HK-2 (cell line): ENCODE measurements around the gene L3MBTL2.
"Not testable (repeated sequence)": the region's sequence is repeated elsewhere in the genome, so short reads cannot be mapped to it uniquely, and the experiment has no call there.

Experiments used
- DNase-seq: peaks from one replicate; pipeline ENCODE4 v3.0.0-alpha.2; 2018; ENCODE audit not compliant: unreplicated experiment

The L3MBTL2 gene

DNA sequence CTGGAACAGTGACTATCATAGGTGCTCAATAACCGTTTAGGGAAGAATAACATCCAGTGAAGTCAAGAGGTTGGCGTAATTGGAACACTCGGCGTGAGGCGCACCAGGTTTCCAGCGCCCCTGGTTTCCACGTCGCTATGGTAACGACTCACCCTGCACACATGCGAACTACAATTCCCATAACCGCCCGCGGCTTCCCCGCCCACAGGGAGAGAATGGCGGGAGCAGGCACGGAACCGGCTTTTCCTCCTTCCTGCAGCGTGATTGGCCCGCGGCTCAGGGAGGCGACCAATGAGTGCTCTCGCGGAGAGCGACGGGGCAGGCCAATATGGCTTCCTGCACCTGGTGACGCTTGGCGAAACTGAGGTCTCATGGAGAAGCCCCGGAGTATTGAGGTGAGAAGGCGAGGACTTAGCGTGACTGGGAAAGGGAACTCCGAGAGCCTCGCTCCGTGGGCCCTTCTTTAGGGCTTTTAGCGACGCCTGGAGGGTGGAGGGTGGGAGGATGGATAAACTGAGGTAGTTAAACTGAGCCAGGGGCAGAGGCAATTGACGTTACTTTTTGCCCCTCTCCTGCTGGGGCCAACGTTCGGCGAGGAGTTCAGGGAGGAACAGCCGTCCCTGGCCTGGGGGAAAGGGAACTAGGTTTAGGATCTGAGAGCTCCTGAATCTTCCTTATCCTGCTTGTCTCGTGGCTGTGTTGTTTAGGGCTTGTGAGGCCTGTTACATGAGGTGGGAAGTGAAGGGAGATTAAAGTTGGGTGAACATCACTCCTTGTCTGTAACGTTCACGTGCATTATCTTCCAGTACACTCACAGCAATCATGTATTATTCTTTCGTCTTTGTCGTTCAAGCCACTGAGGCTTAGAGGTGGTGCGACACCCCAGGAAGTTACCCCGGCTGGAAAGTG lies at the start of gene L3MBTL2:
Gene L3MBTL2, plus strand, starts transcription at position 321 of the 909 bp plus-strand sequence. Its CDS starts 51 bp downstream, at position 372.
- DNase-seq = peak; percentile 96

DNA sequence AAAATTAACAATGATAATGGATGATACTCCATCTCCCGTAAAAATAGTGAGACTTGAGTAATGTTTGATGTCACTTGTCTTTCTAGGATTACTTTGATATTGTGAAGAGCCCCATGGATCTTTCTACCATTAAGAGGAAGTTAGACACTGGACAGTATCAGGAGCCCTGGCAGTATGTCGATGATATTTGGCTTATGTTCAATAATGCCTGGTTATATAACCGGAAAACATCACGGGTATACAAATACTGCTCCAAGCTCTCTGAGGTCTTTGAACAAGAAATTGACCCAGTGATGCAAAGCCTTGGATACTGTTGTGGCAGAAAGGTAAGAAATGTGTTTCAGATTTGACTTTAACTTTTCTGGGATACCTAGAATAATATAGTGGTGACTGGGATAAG lies 48.0 kb upstream of the L3MBTL2 start:
- DNase-seq = no peak

DNA sequence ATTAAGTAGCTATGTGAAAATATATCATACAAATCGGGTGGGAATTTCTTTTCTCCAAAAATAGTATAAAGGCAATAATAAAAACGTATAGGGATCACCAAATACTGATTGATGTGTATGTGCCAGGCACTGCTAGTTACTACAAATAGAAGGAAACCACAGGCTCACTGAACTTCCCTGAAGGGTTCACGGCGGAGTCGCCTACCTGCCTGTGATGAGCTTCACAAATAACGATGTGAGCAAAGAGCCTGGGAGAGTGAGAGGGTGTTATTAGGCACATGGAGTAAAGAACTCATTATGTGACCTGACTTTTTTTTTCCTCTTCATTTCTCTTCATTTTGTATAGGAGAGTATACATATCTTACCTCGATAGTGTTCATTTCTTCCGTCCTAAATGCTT lies 36.0 kb upstream of the L3MBTL2 start:
- DNase-seq = no peak

DNA sequence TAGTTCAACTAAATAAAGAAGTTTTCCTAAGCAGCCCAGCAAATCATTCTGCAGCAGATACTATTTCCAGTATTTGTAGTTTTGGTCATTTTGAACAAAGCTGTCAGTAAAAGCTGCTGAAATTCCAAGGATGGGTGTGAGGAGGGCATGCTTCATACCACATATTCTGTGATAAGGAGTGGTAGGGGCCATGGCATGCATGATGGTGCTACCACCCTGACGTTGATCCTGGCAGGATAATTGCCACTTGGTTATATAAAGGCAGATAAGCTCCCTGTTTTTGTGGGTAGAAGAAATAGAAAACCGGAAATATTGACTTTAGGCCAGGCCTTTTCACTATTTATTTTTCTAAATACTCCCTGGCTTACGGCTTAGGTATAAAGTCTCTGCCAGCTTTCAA lies 33.1 kb upstream of the L3MBTL2 start:
- no peak for DNase-seq

DNA sequence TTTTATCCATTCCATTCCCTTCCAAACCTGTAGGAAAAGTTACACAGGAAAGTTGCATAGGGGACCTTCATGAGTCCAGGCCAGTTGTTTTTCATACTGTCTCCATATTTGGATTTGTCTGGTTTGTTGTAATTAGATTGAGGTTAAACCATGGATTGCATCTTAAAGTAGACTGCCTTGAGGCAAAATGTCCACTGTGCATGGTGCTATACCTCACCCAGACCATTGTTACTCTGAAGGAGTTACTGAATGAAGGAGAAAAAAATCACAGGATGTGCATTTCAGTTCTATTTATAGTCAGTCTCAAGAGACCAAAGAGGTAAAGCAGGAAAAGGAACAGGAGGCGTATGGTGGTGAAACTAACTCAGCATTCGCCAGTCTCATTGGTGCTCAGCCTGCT lies 29.6 kb upstream of the L3MBTL2 start:
- no peak for DNase-seq

DNA sequence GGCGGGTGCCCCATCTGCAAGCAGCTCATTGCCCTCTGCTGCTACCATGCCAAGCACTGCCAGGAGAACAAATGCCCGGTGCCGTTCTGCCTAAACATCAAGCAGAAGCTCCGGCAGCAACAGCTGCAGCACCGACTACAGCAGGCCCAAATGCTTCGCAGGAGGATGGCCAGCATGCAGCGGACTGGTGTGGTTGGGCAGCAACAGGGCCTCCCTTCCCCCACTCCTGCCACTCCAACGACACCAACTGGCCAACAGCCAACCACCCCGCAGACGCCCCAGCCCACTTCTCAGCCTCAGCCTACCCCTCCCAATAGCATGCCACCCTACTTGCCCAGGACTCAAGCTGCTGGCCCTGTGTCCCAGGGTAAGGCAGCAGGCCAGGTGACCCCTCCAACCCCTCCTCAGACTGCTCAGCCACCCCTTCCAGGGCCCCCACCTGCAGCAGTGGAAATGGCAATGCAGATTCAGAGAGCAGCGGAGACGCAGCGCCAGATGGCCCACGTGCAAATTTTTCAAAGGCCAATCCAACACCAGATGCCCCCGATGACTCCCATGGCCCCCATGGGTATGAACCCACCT lies 28.0 kb upstream of the L3MBTL2 start:
- no peak for DNase-seq

DNA sequence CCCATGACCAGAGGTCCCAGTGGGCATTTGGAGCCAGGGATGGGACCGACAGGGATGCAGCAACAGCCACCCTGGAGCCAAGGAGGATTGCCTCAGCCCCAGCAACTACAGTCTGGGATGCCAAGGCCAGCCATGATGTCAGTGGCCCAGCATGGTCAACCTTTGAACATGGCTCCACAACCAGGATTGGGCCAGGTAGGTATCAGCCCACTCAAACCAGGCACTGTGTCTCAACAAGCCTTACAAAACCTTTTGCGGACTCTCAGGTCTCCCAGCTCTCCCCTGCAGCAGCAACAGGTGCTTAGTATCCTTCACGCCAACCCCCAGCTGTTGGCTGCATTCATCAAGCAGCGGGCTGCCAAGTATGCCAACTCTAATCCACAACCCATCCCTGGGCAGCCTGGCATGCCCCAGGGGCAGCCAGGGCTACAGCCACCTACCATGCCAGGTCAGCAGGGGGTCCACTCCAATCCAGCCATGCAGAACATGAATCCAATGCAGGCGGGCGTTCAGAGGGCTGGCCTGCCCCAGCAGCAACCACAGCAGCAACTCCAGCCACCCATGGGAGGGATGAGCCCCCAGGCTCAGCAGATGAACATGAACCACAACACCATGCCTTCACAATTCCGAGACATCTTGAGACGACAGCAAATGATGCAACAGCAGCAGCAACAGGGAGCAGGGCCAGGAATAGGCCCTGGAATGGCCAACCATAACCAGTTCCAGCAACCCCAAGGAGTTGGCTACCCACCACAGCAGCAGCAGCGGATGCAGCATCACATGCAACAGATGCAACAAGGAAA lies 27.3 kb upstream of the L3MBTL2 start:
- no peak for DNase-seq

DNA sequence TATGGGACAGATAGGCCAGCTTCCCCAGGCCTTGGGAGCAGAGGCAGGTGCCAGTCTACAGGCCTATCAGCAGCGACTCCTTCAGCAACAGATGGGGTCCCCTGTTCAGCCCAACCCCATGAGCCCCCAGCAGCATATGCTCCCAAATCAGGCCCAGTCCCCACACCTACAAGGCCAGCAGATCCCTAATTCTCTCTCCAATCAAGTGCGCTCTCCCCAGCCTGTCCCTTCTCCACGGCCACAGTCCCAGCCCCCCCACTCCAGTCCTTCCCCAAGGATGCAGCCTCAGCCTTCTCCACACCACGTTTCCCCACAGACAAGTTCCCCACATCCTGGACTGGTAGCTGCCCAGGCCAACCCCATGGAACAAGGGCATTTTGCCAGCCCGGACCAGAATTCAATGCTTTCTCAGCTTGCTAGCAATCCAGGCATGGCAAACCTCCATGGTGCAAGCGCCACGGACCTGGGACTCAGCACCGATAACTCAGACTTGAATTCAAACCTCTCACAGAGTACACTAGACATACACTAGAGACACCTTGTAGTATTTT lies 26.6 kb upstream of the L3MBTL2 start:
- no peak for DNase-seq

DNA sequence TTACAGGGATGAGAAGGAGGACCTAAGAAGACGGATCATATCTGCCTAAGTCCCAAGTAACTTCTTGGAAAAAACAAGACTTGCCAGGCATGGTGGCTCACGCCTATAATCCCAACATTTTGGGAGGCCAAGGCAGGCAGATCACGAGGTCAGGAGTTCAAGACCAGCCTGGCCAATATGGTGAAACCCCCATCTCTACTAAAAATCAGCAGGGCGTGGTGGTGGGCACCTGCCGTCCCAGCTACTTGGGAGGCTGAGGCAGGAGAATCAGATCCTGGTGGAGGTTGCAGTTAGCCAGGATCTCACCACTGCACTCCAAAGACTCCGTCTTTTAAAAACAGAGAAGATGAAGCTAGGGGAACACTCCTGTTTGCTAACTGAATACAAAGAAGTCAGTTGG lies 24.8 kb upstream of the L3MBTL2 start:
- DNase-seq = not testable (repeated sequence)

DNA sequence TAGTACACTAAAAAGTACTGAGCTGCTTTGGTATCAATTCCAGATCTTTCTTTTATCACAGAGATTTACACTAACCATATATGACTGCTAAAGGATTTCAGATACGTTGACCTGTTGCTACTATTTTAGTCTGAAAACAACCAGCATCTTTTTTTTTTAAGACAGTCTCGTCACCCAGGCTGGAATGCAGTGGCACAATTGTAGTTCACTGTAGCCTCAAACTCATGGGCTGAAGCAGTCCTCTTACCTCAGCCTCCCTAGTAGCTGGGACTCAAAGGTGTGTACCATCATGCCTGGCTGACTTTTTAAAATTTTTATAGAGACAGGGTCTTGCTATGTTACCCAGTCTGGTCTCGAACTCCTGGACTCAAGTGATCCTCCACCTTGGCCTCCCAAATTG lies 24.2 kb upstream of the L3MBTL2 start:
- DNase-seq = no peak

DNA sequence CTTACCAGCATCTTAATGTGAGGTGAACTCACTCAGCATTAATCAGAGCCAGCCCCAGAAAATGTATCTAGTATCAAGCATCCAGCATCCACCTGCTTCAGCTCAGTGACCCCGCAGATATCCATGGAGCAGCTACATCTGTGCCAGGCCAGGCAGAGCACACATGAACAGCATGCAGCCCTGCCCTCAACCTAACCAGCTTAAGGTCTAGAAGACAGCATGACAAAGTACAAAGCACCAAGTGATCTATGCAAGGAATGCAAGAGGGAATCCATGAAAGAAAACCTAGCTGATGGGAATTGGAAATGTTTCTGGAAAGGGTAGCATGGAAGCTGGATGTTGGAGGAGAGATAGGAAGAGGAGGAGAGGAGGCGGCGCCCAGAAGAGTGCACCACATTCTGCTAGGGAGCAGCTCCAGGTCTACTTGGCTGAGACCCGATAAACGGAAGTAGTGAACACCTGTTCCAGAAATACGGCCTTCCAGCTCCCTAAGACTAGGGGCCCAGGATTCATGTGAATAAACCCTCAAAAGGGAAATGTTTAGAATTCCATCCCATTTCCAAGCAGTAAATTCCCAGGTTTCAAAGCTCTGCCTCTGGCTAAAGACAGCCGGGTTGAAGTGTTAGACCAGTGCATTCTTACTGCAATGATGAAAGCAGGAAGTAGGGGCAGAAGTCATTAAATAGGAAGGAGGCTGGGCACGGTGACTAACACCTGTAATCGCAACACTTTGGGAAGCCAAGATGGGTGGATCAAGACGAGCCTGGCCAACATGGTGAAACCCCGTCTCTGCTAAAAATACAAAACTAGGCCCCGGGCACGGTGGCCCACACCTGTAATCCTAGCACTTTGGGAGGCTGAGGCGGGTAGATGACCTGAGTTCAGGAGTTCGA lies 23.5 kb upstream of the L3MBTL2 start:
- peak; percentile 24 for DNase-seq

DNA sequence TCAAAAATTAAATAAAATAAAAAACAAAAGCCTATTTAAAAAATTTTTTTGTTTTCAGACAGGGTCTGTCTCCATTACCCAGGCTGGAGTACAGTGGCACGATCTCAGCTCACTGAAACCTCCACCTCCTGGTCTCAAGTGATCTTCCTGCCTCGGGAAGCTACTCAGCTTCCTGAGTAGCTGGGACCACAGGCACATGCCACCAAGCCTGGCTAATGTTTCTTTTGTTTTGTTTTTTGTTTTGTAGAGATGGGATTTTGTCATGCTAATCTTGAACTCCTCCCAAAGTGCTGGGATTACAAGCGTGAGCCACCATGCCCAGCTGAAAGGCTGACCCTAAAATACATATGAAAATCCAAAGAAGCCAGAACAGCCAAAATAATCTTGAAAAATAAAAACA lies 20.4 kb upstream of the L3MBTL2 start:
- DNase-seq = no peak

DNA sequence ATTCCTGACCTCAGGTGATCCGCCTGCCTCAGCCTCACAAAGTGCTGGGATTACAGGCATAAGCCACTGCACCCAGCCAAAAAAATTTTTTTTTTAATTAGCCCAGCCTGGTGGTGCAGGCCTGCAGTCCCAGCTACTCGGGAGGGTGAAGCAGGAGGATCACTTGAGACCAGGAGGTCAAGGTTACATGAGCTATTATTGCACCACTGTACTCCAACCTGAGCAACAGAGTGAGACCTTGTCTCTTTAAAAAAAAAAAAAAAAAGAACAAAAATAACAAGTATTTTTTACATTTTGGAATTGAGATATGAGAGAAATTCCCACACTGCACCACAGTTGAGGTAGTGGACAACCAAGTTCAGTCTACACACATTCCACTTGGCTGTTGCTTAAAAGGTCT lies 13.6 kb upstream of the L3MBTL2 start:
- no peak for DNase-seq

DNA sequence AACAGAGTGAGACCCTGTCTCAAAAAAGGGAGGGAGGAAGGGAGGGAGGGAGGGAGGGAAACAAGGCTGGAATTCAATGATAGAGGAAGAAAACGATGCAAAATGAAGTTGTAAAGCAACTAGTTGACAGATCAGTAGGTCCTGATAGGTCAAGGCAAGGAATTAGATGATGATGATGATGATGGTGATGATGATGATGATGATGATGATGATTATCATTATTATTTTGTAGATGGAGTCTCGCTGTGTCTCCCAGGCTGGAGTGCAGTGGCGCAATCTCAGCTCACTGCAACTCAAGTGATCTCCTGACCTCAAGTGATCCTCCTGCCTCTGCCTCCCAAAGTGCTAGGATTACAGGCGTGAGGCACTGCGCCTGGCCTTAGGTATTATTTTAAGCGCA lies 11.3 kb upstream of the L3MBTL2 start:
- DNase-seq = no peak

DNA sequence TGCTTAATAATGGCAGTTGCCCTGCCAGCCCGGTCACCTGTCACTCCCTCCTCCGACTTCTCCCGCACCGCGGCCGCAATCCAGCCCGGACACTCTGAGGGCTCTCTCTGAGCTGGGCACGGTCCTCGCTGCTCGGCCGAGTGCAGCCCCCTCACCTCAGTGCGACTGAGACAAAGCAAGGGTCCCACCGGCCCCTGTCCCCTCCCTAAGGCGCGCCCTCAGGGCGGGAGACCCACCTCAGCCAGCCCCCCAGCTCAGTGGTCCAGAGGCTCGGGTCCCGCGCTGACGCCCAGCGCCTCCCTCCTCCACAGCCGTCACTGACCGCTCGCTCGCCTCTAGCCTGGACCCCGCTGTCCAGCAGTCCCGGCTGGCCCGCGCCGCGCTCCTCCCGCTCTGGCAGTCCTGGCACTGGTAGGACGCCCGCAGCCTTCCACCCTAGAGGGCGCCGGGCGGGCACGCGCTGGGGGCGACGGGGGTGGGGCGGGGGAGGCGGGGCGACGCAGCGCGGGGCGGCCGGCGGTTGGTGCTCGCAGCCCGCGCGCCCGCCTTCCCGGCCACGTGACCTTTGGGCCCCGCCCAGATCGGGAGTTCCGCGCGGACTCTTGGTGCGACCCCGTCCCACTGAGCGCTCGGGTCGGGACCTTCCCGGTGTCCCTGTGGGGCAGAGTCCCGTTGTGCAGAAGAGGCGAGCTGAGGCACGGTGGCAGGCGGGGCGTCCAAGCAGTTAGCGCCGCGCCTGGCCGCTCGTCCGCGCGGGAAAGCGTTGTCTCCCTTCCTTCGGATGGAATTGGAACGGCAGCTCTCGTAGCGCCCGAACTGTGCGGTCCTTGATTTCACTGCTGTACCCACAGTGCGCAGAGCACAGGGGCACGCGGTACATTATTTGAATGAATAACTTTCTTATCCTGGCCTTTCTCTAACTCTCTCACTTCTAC lies 7.8 kb upstream of the L3MBTL2 start:
- DNase-seq = peak; percentile 79

DNA sequence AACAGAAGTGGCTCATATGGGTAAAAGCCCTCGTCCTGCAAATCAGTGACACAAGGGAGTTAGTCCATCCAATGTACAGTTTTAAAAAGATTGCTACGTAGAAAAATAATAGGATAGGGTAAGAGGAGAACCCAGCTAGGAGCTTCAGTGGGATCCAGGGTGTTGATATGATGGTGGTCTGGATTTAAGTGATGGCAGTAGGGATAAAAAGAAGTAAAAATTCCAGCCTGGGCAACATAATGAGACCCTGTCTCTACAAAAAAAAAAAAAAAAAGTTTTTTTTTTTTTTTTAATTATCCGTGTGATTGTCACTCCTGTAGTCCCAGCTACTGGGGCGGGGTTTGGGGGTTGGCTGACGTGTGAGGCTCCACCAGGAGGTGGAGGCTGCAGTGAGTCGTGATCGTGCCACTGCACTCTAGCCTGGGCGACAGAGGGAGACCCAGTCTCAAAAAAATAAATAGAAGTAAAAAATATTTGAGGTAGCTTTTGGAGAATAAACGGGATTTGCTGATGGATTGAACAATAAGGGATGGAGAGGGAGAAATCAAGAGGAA lies 7.0 kb upstream of the L3MBTL2 start:
- DNase-seq = peak; percentile 22

DNA sequence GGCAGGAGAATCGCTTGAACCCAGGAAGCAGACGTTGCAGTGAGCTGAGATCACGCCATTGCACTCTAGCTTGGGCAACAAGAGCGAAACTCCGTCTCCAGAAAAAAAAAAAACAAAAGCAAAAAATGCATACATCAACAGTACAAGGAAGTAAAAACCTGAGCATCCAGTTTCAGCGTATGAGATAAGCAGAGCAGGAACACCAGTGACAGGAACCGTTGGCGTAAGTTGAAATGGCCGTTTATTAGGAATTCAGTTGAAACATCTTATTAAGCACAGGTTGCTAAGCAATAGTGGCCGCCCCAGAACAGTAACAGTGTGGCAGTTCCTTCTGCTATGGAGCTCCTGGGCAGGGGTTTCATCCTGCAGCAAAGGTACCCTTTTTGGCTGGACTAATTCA lies 4.0 kb upstream of the L3MBTL2 start:
- no peak for DNase-seq

DNA sequence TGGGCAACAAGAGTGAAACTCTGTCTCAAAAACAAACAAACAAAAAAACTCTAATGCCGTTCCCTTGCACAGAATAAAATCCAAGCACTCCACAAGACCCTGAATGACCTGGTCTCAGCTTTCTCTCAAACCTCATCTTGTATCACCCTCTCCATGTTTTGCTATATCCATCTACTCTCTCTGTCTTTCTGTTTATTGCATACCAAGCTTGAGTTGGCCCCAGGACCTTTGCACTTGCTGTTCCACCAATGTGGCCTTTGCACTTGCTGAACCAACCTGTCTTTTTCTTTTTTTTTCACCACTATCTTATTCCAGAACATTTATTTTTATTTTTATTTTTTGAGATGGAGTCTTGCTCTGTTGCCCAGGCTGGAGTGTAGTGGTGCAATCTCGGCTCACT lies 2.0 kb upstream of the L3MBTL2 start:
- DNase-seq = no peak

DNA sequence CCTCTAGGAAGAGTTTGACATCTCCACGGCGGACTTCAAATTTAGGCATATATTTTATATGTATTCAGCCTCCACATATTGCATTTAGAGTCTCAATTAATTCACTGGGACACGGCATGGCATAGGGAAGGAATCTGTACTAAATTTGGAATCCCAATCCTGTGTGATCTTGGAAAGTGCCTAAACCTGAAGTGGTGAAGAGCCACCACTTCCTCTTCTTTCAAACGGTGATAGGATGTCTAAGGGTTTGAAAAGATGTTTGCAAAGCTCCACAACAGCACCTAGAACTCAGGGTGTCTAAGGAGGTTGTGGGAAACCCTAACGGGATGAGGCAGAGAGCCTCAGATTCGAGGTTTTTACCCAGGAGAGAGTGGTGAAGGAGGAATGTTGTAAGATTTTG lies 1.0 kb upstream of the L3MBTL2 start:
- DNase-seq = no peak

DNA sequence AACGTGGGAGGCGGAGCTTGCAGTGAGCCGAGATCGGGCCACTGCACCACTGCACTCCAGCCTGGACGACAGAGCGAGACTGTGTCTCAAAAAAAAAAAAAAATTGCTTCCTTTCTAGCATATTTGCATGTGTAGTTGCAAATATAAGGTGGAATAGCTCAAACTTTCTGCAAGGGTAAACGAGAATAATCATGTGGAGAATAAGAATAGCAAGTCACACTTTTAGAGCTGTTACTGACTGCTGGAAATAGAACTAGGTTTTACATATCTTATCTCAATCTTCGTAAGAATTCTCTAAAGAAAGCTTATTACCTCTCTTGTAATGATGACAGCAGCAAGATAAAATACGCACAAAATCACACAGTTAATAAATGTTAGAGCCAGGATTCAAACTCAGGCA lies 1.6 kb downstream of the L3MBTL2 start:
- no peak for DNase-seq
